Activated CD4-positive, alpha-beta T cell treated with anti-CD3 and anti-CD28 coated beads, Interleukin-2, amount 50 U/mL, for 48 hours (primary cell): ENCODE results near the gene POLR2F.

Experiments used
- DNase-seq, 2 experiments: peaks; one replicate each; pipeline ENCODE4 v3.0.0-alpha.2; 2020

The POLR2F gene

GRCh38 chr22:37953437-37954179, at the start of gene POLR2F, which contains the start of gene C22orf23:
Gene POLR2F, plus strand, starts transcription at chr22:37953699. Its CDS starts 89 bp downstream, at chr22:37953788.
Gene C22orf23, minus strand, starts transcription at chr22:37953601. Its CDS starts 452 bp downstream, at chr22:37953149.
- peak; percentile 96 for DNase-seq

- DNase-seq, result peak; percentile 9 to 16
Observed at GRCh38 chr22:37904572-37905533, 48.6 kb upstream of the POLR2F start.

GRCh38 chr22:37905534-37906363, 47.8 kb upstream of the POLR2F start, which contains the start of gene MICALL1:
Gene MICALL1, plus strand, starts transcription at chr22:37906297. Its CDS starts 126 bp downstream, at chr22:37906423.
- DNase-seq, result peak; percentile 65 to 72

DNA sequence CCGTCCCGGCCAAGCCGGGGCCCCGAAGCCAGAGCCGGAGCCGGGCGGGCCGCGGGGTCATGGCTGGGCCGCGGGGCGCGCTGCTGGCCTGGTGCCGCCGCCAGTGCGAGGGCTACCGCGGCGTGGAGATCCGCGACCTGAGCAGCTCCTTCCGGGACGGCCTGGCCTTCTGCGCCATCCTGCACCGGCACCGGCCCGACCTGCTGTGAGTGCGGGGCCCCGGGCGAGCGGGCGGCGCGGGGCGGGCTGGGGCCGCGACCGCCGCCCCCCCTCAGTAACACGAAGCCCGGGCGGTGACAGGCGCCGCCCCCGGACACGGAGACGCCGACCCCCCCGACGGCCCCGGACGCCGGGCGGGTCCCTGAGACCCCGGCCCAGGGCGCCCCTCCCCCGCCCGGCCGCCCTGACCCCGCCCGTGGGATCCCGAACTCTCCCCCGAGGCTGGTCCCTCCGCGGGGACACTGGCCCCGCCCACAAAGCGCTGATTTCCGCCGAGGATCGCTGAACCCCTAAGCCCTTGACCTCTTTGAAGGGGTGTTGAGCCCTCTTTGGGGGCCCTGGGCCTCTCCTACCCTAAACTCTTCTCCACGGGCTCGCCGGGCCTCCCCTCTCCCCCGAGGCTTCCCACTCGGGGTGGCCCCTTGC, 47.0 kb upstream of the POLR2F start:
- DNase-seq, result peak; percentile 48 to 61

GRCh38 chr22:37907036-37907954, 46.2 kb upstream of the POLR2F start:
- no peak for DNase-seq

DNA sequence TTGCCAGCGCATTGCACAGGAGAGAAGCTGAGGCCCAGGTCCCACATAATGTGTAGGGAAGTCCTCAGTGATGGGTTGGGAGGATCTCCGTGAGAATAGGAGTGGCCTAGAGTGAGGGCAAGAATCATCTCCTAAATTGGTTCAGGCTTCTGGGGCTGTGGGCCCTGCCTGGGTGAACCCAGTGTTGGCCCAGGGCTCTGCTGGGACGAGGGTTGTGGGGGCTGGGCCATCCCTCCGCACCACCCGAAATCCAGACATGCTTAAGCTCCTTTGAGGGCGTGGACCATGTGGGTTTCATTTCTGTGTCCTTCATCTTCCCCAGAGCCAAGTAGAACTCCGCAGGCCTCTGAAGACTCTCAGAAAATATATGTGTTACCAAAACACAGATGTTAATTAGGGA, 43.7 kb upstream of the POLR2F start:
- no peak for DNase-seq

DNA sequence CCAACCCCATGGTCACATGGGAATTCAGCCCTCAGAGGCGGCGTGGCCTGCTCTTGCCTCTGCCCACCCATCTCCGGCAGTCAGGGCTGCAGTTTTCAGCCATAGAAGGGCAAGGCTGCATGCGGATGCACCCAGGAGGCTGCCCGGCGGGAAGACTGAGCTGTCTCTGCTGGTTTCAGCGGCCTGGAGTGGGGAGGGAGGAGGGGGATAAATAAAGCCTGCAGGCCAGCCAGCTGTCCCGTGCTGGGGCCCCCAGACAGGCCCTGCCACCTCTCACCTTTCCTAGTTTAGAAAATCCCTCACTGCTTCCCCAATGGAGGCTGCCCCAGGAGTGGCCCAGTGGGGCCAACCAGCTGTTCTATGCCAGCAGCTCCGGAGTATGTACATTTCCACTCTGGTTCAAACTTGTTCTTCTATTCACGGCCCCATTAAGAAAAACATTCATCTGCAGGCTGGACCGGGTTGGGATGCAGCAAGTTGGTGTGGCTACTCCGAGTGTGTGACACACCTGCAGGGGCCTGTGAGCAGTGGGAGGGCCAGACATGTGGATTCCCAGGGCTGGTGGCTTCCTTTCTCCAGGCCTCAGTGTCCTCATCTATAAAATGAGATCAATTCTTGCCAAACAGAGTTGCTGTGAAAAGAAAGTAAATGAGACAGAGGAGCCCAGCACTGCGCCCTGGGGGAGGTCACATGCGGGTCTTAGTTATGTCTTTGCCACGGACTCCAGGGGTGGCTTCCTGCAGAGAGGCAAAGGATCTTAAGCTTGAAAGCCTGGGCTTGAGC, 42.4 kb upstream of the POLR2F start:
- DNase-seq, result no peak

DNA sequence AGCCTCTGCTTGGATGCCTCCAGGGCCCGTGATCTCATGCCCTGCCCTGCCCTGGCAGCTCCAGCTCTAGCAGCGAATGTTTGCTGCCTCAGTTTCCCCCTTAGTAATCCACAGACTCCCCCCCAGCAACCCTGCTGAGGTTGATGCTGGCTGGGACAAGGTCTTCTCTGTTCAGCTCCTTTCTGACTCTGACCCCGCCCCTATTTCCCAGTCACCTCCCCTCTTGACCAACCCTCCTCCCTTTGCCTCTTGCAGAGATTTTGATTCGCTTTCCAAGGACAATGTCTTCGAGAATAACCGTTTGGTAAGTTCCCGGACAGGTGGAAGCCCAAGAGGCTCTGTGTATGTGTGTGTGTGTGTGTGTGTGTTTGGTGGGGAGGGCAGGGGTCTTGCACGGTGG, 41.8 kb upstream of the POLR2F start:
- no peak for DNase-seq

DNA sequence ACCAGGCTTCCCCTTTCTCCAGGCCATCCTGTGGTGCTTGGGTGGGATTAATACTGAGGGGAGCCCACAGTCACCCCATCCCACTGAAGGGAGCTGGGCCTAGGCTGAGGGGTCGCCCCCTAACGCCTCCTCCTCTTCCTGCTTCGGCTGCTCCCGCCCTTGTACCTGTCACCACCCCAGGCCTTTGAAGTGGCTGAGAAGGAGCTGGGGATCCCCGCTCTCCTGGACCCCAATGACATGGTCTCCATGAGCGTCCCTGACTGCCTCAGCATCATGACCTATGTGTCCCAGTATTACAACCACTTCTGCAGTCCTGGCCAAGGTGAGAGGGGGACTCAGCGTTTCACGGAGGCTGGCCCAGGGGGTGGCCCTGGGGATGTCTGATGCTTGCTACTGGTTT, 41.3 kb upstream of the POLR2F start:
- no peak for DNase-seq

DNA sequence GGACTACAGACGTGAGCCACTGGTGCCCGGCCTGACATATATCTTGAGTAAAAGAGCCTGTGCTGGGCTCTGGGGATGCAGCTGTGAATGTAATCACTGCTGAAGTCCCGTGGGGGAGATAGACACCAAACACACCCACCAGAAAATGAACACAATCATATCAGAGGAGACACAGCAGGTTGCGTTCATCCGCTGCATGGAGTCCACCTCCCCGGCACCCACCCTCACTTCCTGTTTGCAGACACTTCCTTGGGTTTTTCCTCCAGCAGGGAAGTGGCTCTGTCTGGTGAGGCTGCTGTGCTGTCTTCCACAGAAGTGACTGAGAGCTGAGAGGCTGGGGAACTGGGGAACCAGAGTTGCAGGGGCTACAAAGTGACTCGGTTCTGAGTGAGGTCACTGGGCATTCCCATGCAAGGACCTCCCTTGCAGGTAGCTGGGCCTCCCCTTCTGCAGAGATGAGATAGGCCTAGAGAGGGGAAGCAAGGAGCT, 40.2 kb upstream of the POLR2F start:
- DNase-seq, result no peak

GRCh38 chr22:37916311-37916710, 37.2 kb upstream of the POLR2F start:
- DNase-seq, result no peak

GRCh38 chr22:37917874-37918548, 35.5 kb upstream of the POLR2F start:
- DNase-seq, result no peak

- no peak for DNase-seq
Observed at GRCh38 chr22:37918580-37919270, 34.8 kb upstream of the POLR2F start.

- DNase-seq, result no peak
Observed at GRCh38 chr22:37920126-37920525, 33.4 kb upstream of the POLR2F start.

- no peak for DNase-seq
Observed at GRCh38 chr22:37922191-37922590, 31.3 kb upstream of the POLR2F start.

- no peak for DNase-seq
Observed at GRCh38 chr22:37923927-37924326, 29.6 kb upstream of the POLR2F start.

- no peak for DNase-seq
Observed at GRCh38 chr22:37924386-37925065, 29.0 kb upstream of the POLR2F start.

GRCh38 chr22:37925330-37925729, 28.2 kb upstream of the POLR2F start:
- no peak for DNase-seq
